ENCODE measurements around the gene EPHA6. TPM values are rescaled to one million over a fixed set of nuclear protein-coding genes. Genes with fewer than 3 reads are reported as not detected.

EPHA6 gene
- total RNA-seq, 1 experiment from 2014 or later: 0.61 TPM

GRCh38 chr3:97121386-97121785 lies 307.0 kb downstream of the EPHA6 start:
- no peaks in the 10 kb centered on the region for H3K79me2 ChIP-seq (ENCODE audit: insufficient read depth, low read length)
- no peak overlapping the region for H3K18ac ChIP-seq (ENCODE audit: insufficient read length, low read depth, low read length)
- H3K4me2 ChIP-seq (ENCODE audit: insufficient read depth, insufficient read length, low read length): no peak overlapping the region
- H3K9ac ChIP-seq (ENCODE audit: extremely low read depth, insufficient read length, low read length): no peak overlapping the region
- Mint-ChIP-seq H3K27me3 (ENCODE audit: low read depth) (no peaks in the 10 kb centered on the region), H3K36me3 (ENCODE audit: insufficient read depth in 1 of 3, low read depth in 3 of 3) (no peaks in the 10 kb centered on the region), H3K27ac (no peak overlapping the region), H3K9me3 (no peaks in the 10 kb centered on the region), H3K4me1 (peaks cover 25 to 27% of the 10 kb centered on the region in 2 experiments), H3K4me3 (no peak overlapping the region)
- H3K4ac ChIP-seq (ENCODE audit: low read depth, low read length): no peak overlapping the region
- H2AFZ ChIP-seq (ENCODE audit: low read length): no peak overlapping the region
- no peak for DNase-seq
- WGBS (ENCODE audit: extremely low coverage, insufficient read length, low lambda C conversion rate): no CpG with 5 or more reads among the region's 1 CpG
- no peaks in the 10 kb centered on the region for H3K79me1 ChIP-seq (ENCODE audit: insufficient read depth, low read depth, low read length, poor library complexity, severe bottlenecking)
- no peak overlapping the region for H4K8ac ChIP-seq (replicated peaks; ENCODE audit: insufficient read length, low read depth, low read length)
- no peaks in the 10 kb centered on the region for H3K27me3 ChIP-seq (ENCODE audit: insufficient read depth, low read length)
- H3K14ac ChIP-seq (ENCODE audit: insufficient read depth, low read length): no peak overlapping the region
- no peak overlapping the region for H3K56ac ChIP-seq (ENCODE audit: insufficient read length, low read depth, low read length)
- H3K9me3 ChIP-seq (ENCODE audit: control insufficient read depth, low read depth, low read length): no peaks in the 10 kb centered on the region
- H2BK120ac ChIP-seq (ENCODE audit: low read depth, low read length, poor library complexity, severe bottlenecking): no peak overlapping the region
- H2AK5ac ChIP-seq (ENCODE audit: insufficient read length, low read length): no peak overlapping the region
- no peak overlapping the region for H2BK20ac ChIP-seq (ENCODE audit: low read depth, low read length, poor library complexity, severe bottlenecking)
- H3T11ph ChIP-seq (ENCODE audit: low read length): no peak overlapping the region
- H4K5ac ChIP-seq (ENCODE audit: insufficient read length, low read depth, low read length): no peak overlapping the region
- H3K23ac ChIP-seq (ENCODE audit: insufficient read length, low read depth, low read length): no peak overlapping the region
- H4K20me1 ChIP-seq (ENCODE audit: control insufficient read depth, insufficient read depth, insufficient read length): no peaks in the 10 kb centered on the region
- no peak overlapping the region for H2BK12ac ChIP-seq (ENCODE audit: insufficient read length, low read depth, low read length)
- H3K23me2 ChIP-seq (ENCODE audit: insufficient read length, low read depth, low read length, poor library complexity, severe bottlenecking): no peaks in the 10 kb centered on the region
- no peak overlapping the region for H2BK15ac ChIP-seq (ENCODE audit: low read depth, low read length)
- no peak for TF ChIP-seq CTCF (conservative IDR thresholded peaks at IDR 0.05)
- H3K27ac ChIP-seq (ENCODE audit: insufficient read length, low read depth, low read length): no peak overlapping the region
- peaks cover 4% of the 10 kb centered on the region; the same call in 1 of the 2 replicates for H3K4me1 ChIP-seq (ENCODE audit: insufficient read depth, low read length)
- no peak overlapping the region for H4K91ac ChIP-seq (ENCODE audit: insufficient read length, low read depth, low read length)
- H2BK5ac ChIP-seq (ENCODE audit: insufficient read length, low read length): no peak overlapping the region
